H9 (cell line): ENCODE data around the gene VGLL1. TPM values are rescaled to one million over a fixed set of nuclear protein-coding genes. Genes with fewer than 3 reads are reported as not detected.

Experiments used
- DNase-seq: peaks from one replicate; pipeline ENCODE4 v3.0.0-alpha.2; 2017
- H2AFZ ChIP-seq: one replicate; pipeline ENCODE4 v1.6.1; 2013; ENCODE audit warnings: mild to moderate bottlenecking, low read length, control low read depth, moderate library complexity
- H2AK5ac ChIP-seq: 2 replicates; pipeline ENCODE4 v1.6.1; 2013; ENCODE audit warnings: low read length, control low read depth, mixed read lengths; ENCODE audit not compliant: insufficient read length
- H2BK120ac ChIP-seq: one replicate; pipeline ENCODE4 v1.6.1; 2013; ENCODE audit warnings: low read depth, mild to moderate bottlenecking, low read length, control low read depth, inconsistent platforms; ENCODE audit not compliant: poor library complexity, severe bottlenecking
- H2BK12ac ChIP-seq: 2 replicates; pipeline ENCODE4 v1.6.1; 2013; ENCODE audit warnings: low read length, control low read depth, mixed read lengths, low read depth; ENCODE audit not compliant: insufficient read length
- H2BK15ac ChIP-seq: 2 replicates; pipeline ENCODE4 v1.6.1; 2013; ENCODE audit warnings: low read depth, low read length, control low read depth
- H2BK20ac ChIP-seq: one replicate; pipeline ENCODE4 v1.6.1; 2013; ENCODE audit warnings: low read depth, mild to moderate bottlenecking, low read length, control low read depth, inconsistent platforms; ENCODE audit not compliant: poor library complexity, severe bottlenecking
- H2BK5ac ChIP-seq: 2 replicates; pipeline ENCODE4 v1.6.1; 2013; ENCODE audit warnings: low read length, control low read depth, mixed read lengths; ENCODE audit not compliant: insufficient read length
- H3K14ac ChIP-seq: 2 replicates; pipeline ENCODE4 v1.6.1; 2013; ENCODE audit warnings: low read length, control low read depth; ENCODE audit not compliant: insufficient read depth
- H3K18ac ChIP-seq: 2 replicates; pipeline ENCODE4 v1.6.1; 2013; ENCODE audit warnings: low read depth, mild to moderate bottlenecking, mixed read lengths, low read length, control low read depth; ENCODE audit not compliant: insufficient read length
- H3K23ac ChIP-seq: 2 replicates; pipeline ENCODE4 v1.6.1; 2013; ENCODE audit warnings: low read length, control low read depth, mixed read lengths, low read depth; ENCODE audit not compliant: insufficient read length
- H3K23me2 ChIP-seq: 2 replicates; pipeline ENCODE4 v1.6.1; 2013; ENCODE audit warnings: low read depth, mild to moderate bottlenecking, mixed read lengths, low read length, control low read depth; ENCODE audit not compliant: insufficient read length, poor library complexity, severe bottlenecking
- H3K27ac ChIP-seq: 2 replicates; pipeline ENCODE4 v1.5.1; 2013; ENCODE audit warnings: low read length, control low read depth, mixed read lengths, low read depth; ENCODE audit not compliant: insufficient read length
- H3K27me3 ChIP-seq: 2 replicates; pipeline ENCODE4 v1.6.1; 2013; ENCODE audit warnings: low read length, control low read depth, inconsistent platforms; ENCODE audit not compliant: insufficient read depth
- H3K4ac ChIP-seq: 2 replicates; pipeline ENCODE4 v1.6.1; 2013; ENCODE audit warnings: low read depth, mild to moderate bottlenecking, control low read depth, inconsistent platforms, low read length, moderate library complexity
- H3K4me1 ChIP-seq: 2 replicates; pipeline ENCODE4 v1.6.1; 2013; ENCODE audit warnings: low read length, control low read depth, inconsistent platforms; ENCODE audit not compliant: insufficient read depth
- H3K4me2 ChIP-seq: 2 replicates; pipeline ENCODE4 v1.6.1; 2013; ENCODE audit warnings: low read length, control low read depth, mixed read lengths; ENCODE audit not compliant: insufficient read length, insufficient read depth
- H3K56ac ChIP-seq: 2 replicates; pipeline ENCODE4 v1.6.1; 2013; ENCODE audit warnings: low read depth, mild to moderate bottlenecking, mixed read lengths, low read length, control low read depth; ENCODE audit not compliant: insufficient read length
- H3K79me1 ChIP-seq: 2 replicates; pipeline ENCODE4 v1.6.1; 2013; ENCODE audit warnings: low read depth, mild to moderate bottlenecking, moderate library complexity, low read length, control low read depth, inconsistent platforms; ENCODE audit not compliant: insufficient read depth, poor library complexity, severe bottlenecking
- H3K79me2 ChIP-seq: 2 replicates; pipeline ENCODE4 v1.6.1; 2013; ENCODE audit warnings: low read length, control low read depth, inconsistent platforms; ENCODE audit not compliant: insufficient read depth
- H3K9ac ChIP-seq: 2 replicates; pipeline ENCODE4 v1.6.1; 2013; ENCODE audit warnings: low read length, control low read depth, mixed read lengths; ENCODE audit not compliant: insufficient read length; ENCODE audit errors: extremely low read depth
- H3K9me3 ChIP-seq: one replicate; pipeline ENCODE4 v1.6.1; 2013; ENCODE audit warnings: low read depth, low read length, inconsistent platforms; ENCODE audit not compliant: control insufficient read depth
- H3T11ph ChIP-seq: one replicate; pipeline ENCODE4 v1.6.1; 2013; ENCODE audit warnings: mild to moderate bottlenecking, low read length, control low read depth, inconsistent platforms
- H4K20me1 ChIP-seq: one replicate; pipeline ENCODE4 v1.6.1; 2013; ENCODE audit not compliant: control insufficient read depth, insufficient read length, insufficient read depth
- H4K5ac ChIP-seq: 2 replicates; pipeline ENCODE4 v1.6.1; 2013; ENCODE audit warnings: low read depth, mild to moderate bottlenecking, mixed read lengths, low read length, control low read depth; ENCODE audit not compliant: insufficient read length
- H4K8ac ChIP-seq: replicated peaks from 2 replicates; pipeline ENCODE4 v1.6.1; 2013; ENCODE audit warnings: low read length, control low read depth, mixed read lengths, low read depth; ENCODE audit not compliant: insufficient read length
- H4K91ac ChIP-seq: 2 replicates; pipeline ENCODE4 v1.6.1; 2013; ENCODE audit warnings: low read depth, mild to moderate bottlenecking, moderate library complexity, mixed read lengths, low read length, control low read depth; ENCODE audit not compliant: insufficient read length
- H3K27ac Mint-ChIP-seq, 3 experiments: 2 replicates in 2 of 3; 3 replicates in 1 of 3; pipeline ENCODE4 v1.8.0; 2020 to 2021; ENCODE audit warnings: mixed read lengths in 3 of 3, mild to moderate bottlenecking in 1 of 3, moderate library complexity in 1 of 3
- H3K27me3 Mint-ChIP-seq: 2 replicates; pipeline ENCODE4 v1.8.0; 2021; ENCODE audit warnings: low read depth, mild to moderate bottlenecking, moderate library complexity, mixed read lengths
- H3K36me3 Mint-ChIP-seq, 3 experiments: 2 replicates in 2 of 3; 3 replicates in 1 of 3; pipeline ENCODE4 v1.8.0; 2020 to 2021; ENCODE audit warnings: low read depth in 3 of 3, mixed read lengths in 3 of 3; ENCODE audit not compliant: insufficient read depth in 1 of 3
- H3K4me1 Mint-ChIP-seq, 2 experiments: 2 replicates each; pipeline ENCODE4 v1.8.0; 2020; ENCODE audit warnings: mixed read lengths in 2 of 2
- H3K4me3 Mint-ChIP-seq, 2 experiments: 2 replicates in 1 of 2; 3 replicates in 1 of 2; pipeline ENCODE4 v1.8.0; 2020 to 2021; ENCODE audit warnings: mild to moderate bottlenecking in 2 of 2, mixed read lengths in 2 of 2, moderate library complexity in 1 of 2
- H3K9me3 Mint-ChIP-seq, 2 experiments: 2 replicates in 1 of 2; 3 replicates in 1 of 2; pipeline ENCODE4 v1.8.0; 2020; ENCODE audit warnings: mild to moderate bottlenecking in 2 of 2, mixed read lengths in 2 of 2, moderate library complexity in 1 of 2
- WGBS: extraction: QIAGEN DNeasy Blood & Tissue Kit; methylation state at CpG from one replicate; pipeline ENCODE4 v1.1.7; 2013; ENCODE audit warnings: missing lambda C conversion rate, low lambda C conversion rate, mixed read lengths; ENCODE audit not compliant: insufficient read length; ENCODE audit errors: extremely low coverage; 5-methylcytosine and 5-hydroxymethylcytosine counted together
- total RNA-seq: library from RNA; stranded (reverse); gene quantifications from 2 replicates; pipeline ENCODE4 v1.2.1, GENCODE V29; 2021
- TF ChIP-seq, protein P1 (sequence below): fragments of 200-600 bp; sonication (generic); conservative IDR thresholded peaks from 3 replicates; pipeline ENCODE4 v1.8.0; 2021; ENCODE audit warnings: antibody characterized with exemption, mild to moderate bottlenecking

VGLL1 gene
- total RNA-seq, 1 experiment from 2014 or later = not detected

DNA sequence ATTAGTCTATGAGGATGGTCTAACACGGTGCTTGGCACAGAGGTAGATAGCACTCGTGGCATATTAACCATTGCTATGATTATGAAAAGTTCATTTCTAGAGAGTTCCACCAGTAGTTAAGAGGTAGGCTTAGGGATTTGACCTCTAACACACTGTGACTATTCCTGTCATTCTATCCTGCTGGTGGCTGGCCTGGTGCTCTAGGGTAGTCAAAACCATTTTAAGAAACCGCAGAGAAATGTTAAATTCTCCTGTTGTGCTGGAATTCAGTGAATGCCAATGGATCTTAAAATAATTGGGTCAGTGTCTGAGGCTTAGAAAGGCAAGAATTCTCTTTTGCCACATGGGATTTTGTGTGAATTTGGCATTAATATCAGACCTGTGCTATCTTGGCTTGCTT, 53.9 kb downstream of the VGLL1 start:
- Histone ChIP-seq H4K8ac (no peak overlapping the region), H2BK15ac (no peak overlapping the region), H3K4me1 (no peaks in the 10 kb centered on the region), H3K56ac (no peak overlapping the region), H2BK20ac (no peak overlapping the region), H2AK5ac (no peak overlapping the region), H3K23me2 (no peaks in the 10 kb centered on the region), H3K4ac (no peak overlapping the region), H3K79me1 (no peaks in the 10 kb centered on the region), H3K23ac (no peak overlapping the region), H4K91ac (no peak overlapping the region), H3T11ph (no peak overlapping the region), H3K9me3 (peaks cover 51% of the 10 kb centered on the region), H2BK120ac (no peak overlapping the region), H3K14ac (no peak overlapping the region), H2BK12ac (no peak overlapping the region), H2BK5ac (no peak overlapping the region), H3K4me2 (no peak overlapping the region), H4K20me1 (no peaks in the 10 kb centered on the region), H3K9ac (no peak overlapping the region), H2AFZ (no peak overlapping the region), H4K5ac (no peak overlapping the region), H3K27me3 (no peaks in the 10 kb centered on the region), H3K79me2 (no peaks in the 10 kb centered on the region), H3K18ac (no peak overlapping the region), H3K27ac (no peak overlapping the region)
- TF ChIP-seq, protein P1, sequence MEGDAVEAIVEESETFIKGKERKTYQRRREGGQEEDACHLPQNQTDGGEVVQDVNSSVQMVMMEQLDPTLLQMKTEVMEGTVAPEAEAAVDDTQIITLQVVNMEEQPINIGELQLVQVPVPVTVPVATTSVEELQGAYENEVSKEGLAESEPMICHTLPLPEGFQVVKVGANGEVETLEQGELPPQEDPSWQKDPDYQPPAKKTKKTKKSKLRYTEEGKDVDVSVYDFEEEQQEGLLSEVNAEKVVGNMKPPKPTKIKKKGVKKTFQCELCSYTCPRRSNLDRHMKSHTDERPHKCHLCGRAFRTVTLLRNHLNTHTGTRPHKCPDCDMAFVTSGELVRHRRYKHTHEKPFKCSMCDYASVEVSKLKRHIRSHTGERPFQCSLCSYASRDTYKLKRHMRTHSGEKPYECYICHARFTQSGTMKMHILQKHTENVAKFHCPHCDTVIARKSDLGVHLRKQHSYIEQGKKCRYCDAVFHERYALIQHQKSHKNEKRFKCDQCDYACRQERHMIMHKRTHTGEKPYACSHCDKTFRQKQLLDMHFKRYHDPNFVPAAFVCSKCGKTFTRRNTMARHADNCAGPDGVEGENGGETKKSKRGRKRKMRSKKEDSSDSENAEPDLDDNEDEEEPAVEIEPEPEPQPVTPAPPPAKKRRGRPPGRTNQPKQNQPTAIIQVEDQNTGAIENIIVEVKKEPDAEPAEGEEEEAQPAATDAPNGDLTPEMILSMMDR = no peak
- H3K9me3 Mint-ChIP-seq = peaks cover 41 to 56% of the 10 kb centered on the region in 2 experiments
- H3K36me3 Mint-ChIP-seq = peaks cover 0 to 3% (median 0%) of the 10 kb centered on the region in 3 experiments; a peak in 1 of 7 replicates
- no CpG with 5 or more reads among the region's 3 CpGs for WGBS
- H3K27me3 Mint-ChIP-seq = no peaks in the 10 kb centered on the region
- H3K4me3 Mint-ChIP-seq = no peak overlapping the region
- DNase-seq = no peak
- no peak overlapping the region for H3K27ac Mint-ChIP-seq
- H3K4me1 Mint-ChIP-seq = peaks cover 0 to 5% of the 10 kb centered on the region in 2 experiments; a peak in 2 of 4 replicates
